B cell (primary cell): ENCODE results near the gene RADX.

Experiments
- EZH2 ChIP-seq: IDR thresholded peaks from 2 replicates; pipeline ENCODE4 v1.6.1; 2012; ENCODE audit warnings: borderline replicate concordance, low read depth, mild to moderate bottlenecking, moderate library complexity, low read length; ENCODE audit not compliant: insufficient read depth, poor library complexity, severe bottlenecking
- TF ChIP-seq, protein P1 (sequence below): fragments of 200-600 bp; IDR thresholded peaks from one replicate; pipeline ENCODE4 v1.8.0; 2022; ENCODE audit warnings: antibody characterized with exemption, mild to moderate bottlenecking

DNA sequence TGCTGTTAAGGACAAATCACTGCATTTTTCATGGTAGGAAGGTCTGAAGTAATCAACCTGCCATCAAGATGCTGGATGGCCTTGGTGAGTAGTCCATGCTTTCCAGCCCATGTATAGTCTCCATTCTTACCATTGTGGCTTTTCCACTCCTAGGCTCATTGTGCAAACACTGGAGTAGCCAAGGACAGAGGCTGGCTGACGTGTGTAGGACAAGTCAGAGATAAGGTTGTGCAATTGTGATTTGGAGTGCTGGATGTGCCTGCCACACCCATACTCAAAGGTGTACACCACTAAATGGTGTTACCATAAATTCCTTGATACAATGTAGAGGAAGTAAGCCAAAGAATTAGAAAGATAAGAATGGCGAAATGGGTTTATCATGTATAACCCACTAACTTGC lies 26.3 kb upstream of the RADX start:
- no peak for TF ChIP-seq EZH2
- TF ChIP-seq, protein P1, sequence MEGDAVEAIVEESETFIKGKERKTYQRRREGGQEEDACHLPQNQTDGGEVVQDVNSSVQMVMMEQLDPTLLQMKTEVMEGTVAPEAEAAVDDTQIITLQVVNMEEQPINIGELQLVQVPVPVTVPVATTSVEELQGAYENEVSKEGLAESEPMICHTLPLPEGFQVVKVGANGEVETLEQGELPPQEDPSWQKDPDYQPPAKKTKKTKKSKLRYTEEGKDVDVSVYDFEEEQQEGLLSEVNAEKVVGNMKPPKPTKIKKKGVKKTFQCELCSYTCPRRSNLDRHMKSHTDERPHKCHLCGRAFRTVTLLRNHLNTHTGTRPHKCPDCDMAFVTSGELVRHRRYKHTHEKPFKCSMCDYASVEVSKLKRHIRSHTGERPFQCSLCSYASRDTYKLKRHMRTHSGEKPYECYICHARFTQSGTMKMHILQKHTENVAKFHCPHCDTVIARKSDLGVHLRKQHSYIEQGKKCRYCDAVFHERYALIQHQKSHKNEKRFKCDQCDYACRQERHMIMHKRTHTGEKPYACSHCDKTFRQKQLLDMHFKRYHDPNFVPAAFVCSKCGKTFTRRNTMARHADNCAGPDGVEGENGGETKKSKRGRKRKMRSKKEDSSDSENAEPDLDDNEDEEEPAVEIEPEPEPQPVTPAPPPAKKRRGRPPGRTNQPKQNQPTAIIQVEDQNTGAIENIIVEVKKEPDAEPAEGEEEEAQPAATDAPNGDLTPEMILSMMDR = no peak
